Naive thymus-derived CD4-positive, alpha-beta T cell (primary cell): ENCODE data around the gene FCRL5. TPM values are rescaled to one million over a fixed set of nuclear protein-coding genes. Genes with fewer than 3 reads are reported as not detected.
A peak's percentile ranks its signal among the peaks of the same experiment; 100 is the strongest.

Experiments used
- ATAC-seq: fragments of 150-1000 bp; cut with Tn5 transposase; 2 replicates; pipeline ENCODE4 v1.10.0; 2021; ENCODE audit warnings: mild to moderate bottlenecking, moderate library complexity
- CTCF ChIA-PET: fragments of 350-600 bp; sonication (Branson Sonifier 250); formaldehyde crosslinking; loops from one replicate; lab custom pipeline; 2021; ENCODE audit warnings: antibody characterized with exemption; lab: Charles Lee
- POLR2A ChIA-PET: fragments of 350-600 bp; sonication (Branson Sonifier 250); formaldehyde crosslinking; loops from one replicate; lab custom pipeline; 2021; ENCODE audit warnings: antibody characterized with exemption, inconsistent platforms; lab: Charles Lee
- DNase-seq, 9 donors: peaks; one replicate each; pipeline versions ENCODE4 v3.0.0 to v3.0.0-alpha.2; 2020 to 2022; ENCODE audit warnings: mixed read lengths in 1 of 9
- H3K27ac ChIP-seq: one replicate; pipeline ENCODE4 v1.7.0; 2013; ENCODE audit warnings: mild to moderate bottlenecking, low read depth, low read length, moderate library complexity
- H3K27me3 ChIP-seq, 2 donors: one replicate each; pipeline ENCODE4 v1.7.0; 2013; ENCODE audit warnings: low read length in 2 of 2, mild to moderate bottlenecking in 2 of 2, moderate library complexity in 2 of 2; ENCODE audit not compliant: control insufficient read depth in 2 of 2, insufficient read depth in 2 of 2
- H3K36me3 ChIP-seq, 3 experiments: 1 replicate in 2 of 3; 2 replicates in 1 of 3; pipeline ENCODE4 v1.7.0; 2013; ENCODE audit warnings: low read length in 3 of 3, mild to moderate bottlenecking in 3 of 3, moderate library complexity in 1 of 3; ENCODE audit not compliant: insufficient read depth in 3 of 3, control insufficient read depth in 2 of 3
- H3K4me1 ChIP-seq, 2 donors: one replicate each; pipeline ENCODE4 v1.7.0; 2013; ENCODE audit warnings: low read length in 2 of 2, mild to moderate bottlenecking in 2 of 2, moderate library complexity in 1 of 2; ENCODE audit not compliant: control insufficient read depth in 2 of 2, insufficient read depth in 2 of 2
- H3K4me3 ChIP-seq: 2 replicates; pipeline ENCODE4 v1.7.0; 2013; ENCODE audit warnings: mild to moderate bottlenecking, low read length
- H3K9me3 ChIP-seq, 3 experiments: 1 replicate in 2 of 3; 2 replicates in 1 of 3; pipeline ENCODE4 v1.7.0; 2013; ENCODE audit warnings: low read length in 3 of 3; ENCODE audit not compliant: control insufficient read depth in 2 of 3
- H3K27ac Mint-ChIP-seq, 9 donors: one replicate each; pipeline ENCODE4 v1.8.0; 2020 to 2022; ENCODE audit warnings: mixed read lengths in 9 of 9, mild to moderate bottlenecking in 8 of 9, moderate library complexity in 5 of 9, inconsistent platforms in 2 of 9
- H3K27me3 Mint-ChIP-seq, 5 donors: one replicate each; pipeline ENCODE4 v1.8.0; 2021 to 2022; ENCODE audit warnings: mixed read lengths in 5 of 5, mild to moderate bottlenecking in 1 of 5
- H3K36me3 Mint-ChIP-seq, 5 donors: one replicate each; pipeline ENCODE4 v1.8.0; 2020 to 2022; ENCODE audit warnings: mixed read lengths in 5 of 5, mild to moderate bottlenecking in 3 of 5, inconsistent platforms in 1 of 5
- H3K4me1 Mint-ChIP-seq, 7 donors: one replicate each; pipeline ENCODE4 v1.8.0; 2020 to 2022; ENCODE audit warnings: mixed read lengths in 7 of 7, mild to moderate bottlenecking in 3 of 7, inconsistent platforms in 1 of 7
- H3K4me3 Mint-ChIP-seq, 10 donors: one replicate each; pipeline ENCODE4 v1.8.0; 2020 to 2022; ENCODE audit warnings: mild to moderate bottlenecking in 10 of 10, mixed read lengths in 10 of 10, moderate library complexity in 6 of 10, inconsistent platforms in 2 of 10
- H3K9me3 Mint-ChIP-seq, 11 donors: one replicate each; pipeline ENCODE4 v1.8.0; 2020 to 2022; ENCODE audit warnings: mixed read lengths in 11 of 11, mild to moderate bottlenecking in 4 of 11, inconsistent platforms in 1 of 11, moderate library complexity in 1 of 11
- intact Hi-C, 2 donors: fragments of 100-400 bp; cut with micrococcal nuclease; formaldehyde crosslinking; loops; one replicate each; pipeline ENCODE4 v1.15.1; 2023
- polyA plus RNA-seq, 2 donors: library from polyadenylated mRNA; unstranded; fragments of 300-500 nt; fragmentation: Illumina TruSeq; gene quantifications; one replicate each; pipeline ENCODE4 v1.2.3, GENCODE V29; 2021
- total RNA-seq, 6 experiments: library from RNA in 5 of 6; stranded (reverse) in 5 of 6; gene quantifications; 1 replicate in 5 of 6; 2 replicates in 1 of 6; pipeline ENCODE4 v1.2.3 and lab custom pipeline; 2021 to 2026

The FCRL5 gene
- total and polyA plus RNA-seq, 7 experiments from 2014 or later = 0.11 to 3.8 (median 0.80) TPM; not detected in 3

DNA sequence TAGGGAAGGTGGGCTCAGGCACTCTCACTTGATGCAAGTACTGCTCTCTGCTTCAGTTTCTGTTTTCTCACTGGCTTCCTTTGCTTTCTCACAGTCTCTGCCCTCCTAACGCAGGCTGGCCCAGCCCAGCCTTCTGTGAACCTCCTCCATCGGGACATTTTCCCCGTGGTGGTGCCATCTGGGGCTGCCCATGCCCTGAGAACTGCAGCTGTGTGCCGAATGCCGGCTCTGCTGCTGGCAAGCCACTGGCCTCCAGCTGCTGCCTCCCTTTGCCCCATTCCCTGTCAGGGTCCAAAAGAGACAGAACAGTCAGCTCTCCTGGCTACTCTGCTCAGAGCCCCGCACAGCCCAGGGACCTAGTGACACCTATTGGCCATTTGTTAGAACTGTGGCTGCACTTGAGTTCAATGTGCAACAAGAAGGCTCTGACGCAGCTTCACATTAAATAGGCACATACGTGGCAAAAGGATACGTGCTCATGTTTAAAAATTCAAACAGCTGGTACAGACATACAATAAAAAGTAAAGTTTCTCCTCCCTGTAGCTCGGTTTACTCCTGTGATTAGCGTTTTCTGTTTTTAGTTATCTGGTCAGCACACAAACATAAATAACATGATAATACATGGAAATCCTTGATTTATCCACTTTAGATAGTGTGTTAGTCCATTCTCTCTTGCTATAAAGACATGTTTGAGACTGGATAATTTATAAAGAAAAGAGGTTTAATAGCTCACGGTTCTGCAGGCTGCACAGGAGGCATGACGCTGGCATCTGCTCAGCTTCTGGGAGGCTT is 46.6 kb downstream of the FCRL5 start:
- H3K9me3 ChIP-seq = no peaks in the 10 kb centered on the region
- no peaks in the 10 kb centered on the region for H3K9me3 Mint-ChIP-seq
- no peaks in the 10 kb centered on the region for H3K36me3 Mint-ChIP-seq
- H3K27ac Mint-ChIP-seq = no peak overlapping the region
- H3K27ac ChIP-seq = no peak overlapping the region
- DNase-seq = peak in 2 of 9 donors; percentile 4 to 28
- peaks cover 17 to 25% (median 18%) of the 10 kb centered on the region in 5 donors for H3K27me3 Mint-ChIP-seq
- H3K27me3 ChIP-seq = no peaks in the 10 kb centered on the region
- intact Hi-C loops = no loop called here
- ChIA-PET CTCF (interaction anchor here (0.9 to 1.2 kb wide), 2 partner anchors 10 to 11 kb away, joined by 3 read pairs; no protein-coding TSS in a partner anchor), POLR2A (no interaction called here)
- no peak overlapping the region for H3K4me3 ChIP-seq
- H3K4me3 Mint-ChIP-seq = no peak overlapping the region
- H3K4me1 ChIP-seq = no peaks in the 10 kb centered on the region
- peak; percentile 64 for ATAC-seq
- H3K36me3 ChIP-seq = no peaks in the 10 kb centered on the region
- H3K4me1 Mint-ChIP-seq = peaks cover 0 to 2% (median 0%) of the 10 kb centered on the region in 7 donors

DNA sequence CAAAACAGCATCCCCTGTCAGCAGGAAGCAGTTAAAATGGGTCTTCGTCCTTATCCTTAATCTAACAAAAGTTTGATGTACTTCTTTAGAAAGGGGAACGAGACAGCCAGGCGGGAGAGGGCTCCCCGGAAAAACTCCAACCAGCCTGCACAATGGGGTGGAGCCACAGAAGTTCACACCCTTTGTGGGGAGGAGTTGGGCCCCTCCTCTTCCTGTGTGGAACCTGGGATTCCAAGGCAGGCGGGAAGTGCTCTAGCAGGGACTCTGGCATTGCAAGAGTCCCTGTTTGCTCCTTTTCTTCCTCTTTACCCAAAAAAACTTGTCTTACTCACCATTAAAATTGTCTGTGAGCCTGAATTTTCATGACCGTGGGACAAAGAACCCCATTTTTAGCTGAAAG is 47.7 kb downstream of the FCRL5 start:
- DNase-seq (no peak), ATAC-seq (no peak)
- Mint-ChIP-seq H3K27me3 (peaks cover 18 to 25% (median 21%) of the 10 kb centered on the region in 5 donors), H3K4me3 (no peak overlapping the region), H3K4me1 (peaks cover 0 to 2% (median 0%) of the 10 kb centered on the region in 7 donors), H3K27ac (no peak overlapping the region), H3K36me3 (no peaks in the 10 kb centered on the region), H3K9me3 (no peaks in the 10 kb centered on the region)
- ChIA-PET POLR2A (no interaction called here), CTCF (interaction anchor here (1.2 kb wide), 1 partner anchor 9 kb away, joined by 3 read pairs; no protein-coding TSS in a partner anchor)
- no peaks in the 10 kb centered on the region for H3K36me3 ChIP-seq
- intact Hi-C loops = no loop called here
- no peaks in the 10 kb centered on the region for H3K27me3 ChIP-seq
- H3K4me3 ChIP-seq = no peak overlapping the region
- H3K4me1 ChIP-seq = no peaks in the 10 kb centered on the region
- no peaks in the 10 kb centered on the region for H3K9me3 ChIP-seq
- H3K27ac ChIP-seq = no peak overlapping the region

DNA sequence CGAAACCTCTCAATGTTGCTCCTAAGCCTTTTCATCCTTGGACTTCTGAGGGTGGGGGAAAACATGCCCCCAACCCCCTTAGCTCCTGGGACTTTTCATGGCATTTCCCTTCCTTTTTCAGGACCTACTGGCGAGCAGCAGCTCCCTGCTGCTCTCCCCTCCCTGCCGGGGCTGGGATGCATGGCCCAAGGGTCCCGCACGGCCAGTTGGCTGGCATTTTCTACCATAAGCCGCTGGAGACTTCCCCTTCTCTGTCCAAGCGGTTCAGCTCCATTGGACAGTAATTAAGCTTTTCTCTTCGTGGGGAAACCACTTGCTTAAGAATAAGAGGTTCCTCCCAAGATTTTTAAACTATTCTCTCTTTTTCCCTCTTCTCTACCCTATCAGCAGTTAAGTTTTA is 52.8 kb downstream of the FCRL5 start:
- Mint-ChIP-seq H3K4me1 (peaks cover 0 to 5% (median 0%) of the 10 kb centered on the region in 7 donors), H3K27ac (no peak overlapping the region), H3K9me3 (no peaks in the 10 kb centered on the region), H3K36me3 (no peaks in the 10 kb centered on the region), H3K4me3 (no peak overlapping the region), H3K27me3 (peaks cover 3 to 27% (median 4%) of the 10 kb centered on the region in 5 donors)
- POLR2A ChIA-PET = no interaction called here
- DNase-seq (no peak), ATAC-seq (no peak)
- CTCF ChIA-PET = no interaction called here
- intact Hi-C loops = no loop called here
- H3K27ac ChIP-seq = no peak overlapping the region
- no peaks in the 10 kb centered on the region for H3K36me3 ChIP-seq
- H3K4me1 ChIP-seq = no peaks in the 10 kb centered on the region
- no peaks in the 10 kb centered on the region for H3K9me3 ChIP-seq
- H3K27me3 ChIP-seq = no peaks in the 10 kb centered on the region
- no peak overlapping the region for H3K4me3 ChIP-seq

DNA sequence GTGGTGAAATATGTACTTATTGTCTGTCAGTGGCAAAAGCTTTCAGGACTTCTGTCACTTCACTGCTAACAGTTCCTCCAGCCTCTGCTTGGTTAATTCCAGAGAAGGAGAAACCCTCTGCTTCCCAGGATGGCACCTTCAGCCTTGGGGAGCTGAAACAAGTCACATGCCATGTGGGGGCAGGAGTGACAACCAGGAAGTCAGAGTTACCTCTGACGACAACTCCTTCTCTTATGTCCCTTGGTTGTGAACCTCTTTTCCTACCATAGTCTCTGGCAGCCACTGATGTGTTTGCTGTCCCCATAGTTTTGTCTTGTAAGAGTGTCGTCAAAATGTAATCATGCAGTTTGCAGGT is 53.6 kb downstream of the FCRL5 start:
- no peak for DNase-seq
- no peak overlapping the region for H3K4me3 ChIP-seq
- no peak overlapping the region for H3K27ac ChIP-seq
- CTCF ChIA-PET = no interaction called here
- POLR2A ChIA-PET = no interaction called here
- H3K27ac Mint-ChIP-seq = no peak overlapping the region
- H3K27me3 Mint-ChIP-seq = peaks cover 4 to 34% (median 10%) of the 10 kb centered on the region in 5 donors
- H3K4me1 Mint-ChIP-seq = peaks cover 0 to 5% (median 0%) of the 10 kb centered on the region in 7 donors
- H3K36me3 Mint-ChIP-seq = no peaks in the 10 kb centered on the region
- intact Hi-C loops = no loop called here
- H3K9me3 ChIP-seq = no peaks in the 10 kb centered on the region
- ATAC-seq = no peak
- no peaks in the 10 kb centered on the region for H3K27me3 ChIP-seq
- H3K9me3 Mint-ChIP-seq = no peaks in the 10 kb centered on the region
- H3K36me3 ChIP-seq = no peaks in the 10 kb centered on the region
- no peaks in the 10 kb centered on the region for H3K4me1 ChIP-seq
- no peak overlapping the region for H3K4me3 Mint-ChIP-seq

DNA sequence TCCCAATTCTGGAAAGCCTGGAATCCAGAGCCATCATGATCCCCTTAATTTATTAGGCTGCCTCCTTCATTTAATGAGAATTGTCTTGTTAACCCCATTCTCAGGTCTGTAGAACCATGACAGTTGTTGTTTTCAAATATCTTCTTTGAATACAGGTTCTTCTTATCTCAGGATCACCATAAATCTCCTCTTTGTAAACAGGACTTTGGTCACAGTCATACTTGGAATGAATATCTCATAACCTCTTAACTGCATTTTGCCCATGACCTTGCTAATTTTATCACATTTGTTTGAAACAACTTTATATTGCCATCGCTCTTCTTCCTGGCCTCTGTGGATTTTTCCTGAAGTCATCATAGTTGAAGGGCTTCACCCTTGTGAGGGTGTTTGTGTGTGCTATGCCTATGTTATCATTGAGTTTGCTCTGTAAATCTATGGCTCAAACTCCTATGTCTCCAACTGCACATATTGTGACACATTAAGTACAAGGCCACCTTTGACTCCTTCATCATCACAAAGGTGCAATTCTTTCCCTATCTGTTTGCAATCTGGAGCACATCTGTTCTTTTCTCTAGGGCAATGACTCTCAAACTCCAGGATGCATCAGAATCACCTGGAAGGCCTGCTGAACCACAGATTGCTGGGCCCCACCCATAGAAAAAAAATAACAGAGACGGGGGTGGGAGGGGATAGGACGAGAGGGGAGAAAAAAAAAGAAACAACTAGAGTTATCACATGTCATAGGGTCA is 54.2 kb downstream of the FCRL5 start:
- no peak overlapping the region for H3K4me3 Mint-ChIP-seq
- no peak overlapping the region for H3K27ac Mint-ChIP-seq
- no peak for DNase-seq
- H3K27me3 Mint-ChIP-seq = peaks cover 4 to 38% (median 16%) of the 10 kb centered on the region in 5 donors
- ChIA-PET POLR2A (no interaction called here), CTCF (no interaction called here)
- no peaks in the 10 kb centered on the region for H3K36me3 Mint-ChIP-seq
- H3K27ac ChIP-seq = no peak overlapping the region
- no peaks in the 10 kb centered on the region for H3K9me3 Mint-ChIP-seq
- ATAC-seq = no peak
- no peaks in the 10 kb centered on the region for H3K4me1 ChIP-seq
- H3K4me1 Mint-ChIP-seq = peaks cover 0 to 5% (median 0%) of the 10 kb centered on the region in 7 donors
- no peak overlapping the region for H3K4me3 ChIP-seq
- no peaks in the 10 kb centered on the region for H3K36me3 ChIP-seq
- H3K27me3 ChIP-seq = no peaks in the 10 kb centered on the region
- intact Hi-C loops = loop anchor here in 1 of 2 donors (2.0 kb wide), 1 partner anchor 127 kb away; no protein-coding TSS in a partner anchor
- H3K9me3 ChIP-seq = no peaks in the 10 kb centered on the region

DNA sequence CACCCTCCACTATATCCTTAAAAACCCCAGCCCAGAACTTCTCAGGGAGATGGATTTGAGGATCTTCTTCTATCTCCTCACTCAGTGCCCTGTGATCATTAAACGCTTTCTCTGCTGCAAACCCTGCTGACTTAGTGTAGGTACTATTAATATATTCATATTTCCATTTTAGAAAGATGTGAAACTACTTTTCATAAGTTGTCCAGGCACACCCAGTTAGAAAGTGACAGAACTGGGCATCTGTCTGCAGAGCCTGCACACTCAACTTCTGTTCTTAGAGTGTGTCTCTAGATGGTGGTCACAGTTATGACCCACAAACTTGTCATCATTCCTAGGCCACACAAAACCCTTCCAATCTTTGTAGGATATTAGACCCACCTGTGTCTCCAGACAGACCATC is 55.0 kb downstream of the FCRL5 start:
- Histone ChIP-seq H3K27ac (no peak overlapping the region), H3K4me3 (no peak overlapping the region), H3K9me3 (no peaks in the 10 kb centered on the region), H3K27me3 (no peaks in the 10 kb centered on the region), H3K4me1 (no peaks in the 10 kb centered on the region), H3K36me3 (no peaks in the 10 kb centered on the region)
- Mint-ChIP-seq H3K27ac (peak overlapping the region in 1 of 9 donors; percentile 16), H3K9me3 (no peaks in the 10 kb centered on the region), H3K4me1 (peaks cover 0 to 5% (median 0%) of the 10 kb centered on the region in 7 donors), H3K27me3 (peaks cover 9 to 43% (median 18%) of the 10 kb centered on the region in 5 donors), H3K36me3 (no peaks in the 10 kb centered on the region), H3K4me3 (no peak overlapping the region)
- POLR2A ChIA-PET = no interaction called here
- ATAC-seq (no peak), DNase-seq (no peak)
- intact Hi-C loops = loop anchor here in 1 of 2 donors (2.0 kb wide), 1 partner anchor 126 kb away; no protein-coding TSS in a partner anchor
- CTCF ChIA-PET = no interaction called here
